Muscle layer of duodenum (tissue), 2 donors: Measurements from ENCODE around the gene TCN2.
A peak's percentile ranks its signal among the peaks of the same experiment; 100 is the strongest.

Experiments
- H3K27ac ChIP-seq: one replicate; pipeline ENCODE4 v1.7.0; 2013; ENCODE audit warnings: mild to moderate bottlenecking, low read length
- H3K27me3 ChIP-seq: one replicate; pipeline ENCODE4 v1.7.0; 2013; ENCODE audit warnings: low read depth, mild to moderate bottlenecking, control low read depth, low read length
- H3K36me3 ChIP-seq, 2 donors: one replicate each; pipeline ENCODE4 v1.7.0; 2013; ENCODE audit warnings: low read length in 2 of 2, control low read depth in 1 of 2, mild to moderate bottlenecking in 1 of 2; ENCODE audit not compliant: insufficient read depth in 2 of 2, control insufficient read depth in 1 of 2
- H3K4me1 ChIP-seq, 2 donors: one replicate each; pipeline ENCODE4 v1.7.0; 2013; ENCODE audit warnings: low read length in 2 of 2, mild to moderate bottlenecking in 2 of 2, control low read depth in 1 of 2, moderate library complexity in 1 of 2; ENCODE audit not compliant: insufficient read depth in 2 of 2, control insufficient read depth in 1 of 2
- H3K4me3 ChIP-seq, 2 donors: one replicate each; pipeline ENCODE4 v1.7.0; 2013; ENCODE audit warnings: low read length in 2 of 2, low read depth in 1 of 2, mild to moderate bottlenecking in 1 of 2
- H3K9me3 ChIP-seq, 2 donors: one replicate each; pipeline ENCODE4 v1.7.0; 2013; ENCODE audit warnings: low read length in 2 of 2, control low read depth in 1 of 2, mild to moderate bottlenecking in 1 of 2; ENCODE audit not compliant: control insufficient read depth in 1 of 2
- donor health status: healthy.

The TCN2 gene

DNA sequence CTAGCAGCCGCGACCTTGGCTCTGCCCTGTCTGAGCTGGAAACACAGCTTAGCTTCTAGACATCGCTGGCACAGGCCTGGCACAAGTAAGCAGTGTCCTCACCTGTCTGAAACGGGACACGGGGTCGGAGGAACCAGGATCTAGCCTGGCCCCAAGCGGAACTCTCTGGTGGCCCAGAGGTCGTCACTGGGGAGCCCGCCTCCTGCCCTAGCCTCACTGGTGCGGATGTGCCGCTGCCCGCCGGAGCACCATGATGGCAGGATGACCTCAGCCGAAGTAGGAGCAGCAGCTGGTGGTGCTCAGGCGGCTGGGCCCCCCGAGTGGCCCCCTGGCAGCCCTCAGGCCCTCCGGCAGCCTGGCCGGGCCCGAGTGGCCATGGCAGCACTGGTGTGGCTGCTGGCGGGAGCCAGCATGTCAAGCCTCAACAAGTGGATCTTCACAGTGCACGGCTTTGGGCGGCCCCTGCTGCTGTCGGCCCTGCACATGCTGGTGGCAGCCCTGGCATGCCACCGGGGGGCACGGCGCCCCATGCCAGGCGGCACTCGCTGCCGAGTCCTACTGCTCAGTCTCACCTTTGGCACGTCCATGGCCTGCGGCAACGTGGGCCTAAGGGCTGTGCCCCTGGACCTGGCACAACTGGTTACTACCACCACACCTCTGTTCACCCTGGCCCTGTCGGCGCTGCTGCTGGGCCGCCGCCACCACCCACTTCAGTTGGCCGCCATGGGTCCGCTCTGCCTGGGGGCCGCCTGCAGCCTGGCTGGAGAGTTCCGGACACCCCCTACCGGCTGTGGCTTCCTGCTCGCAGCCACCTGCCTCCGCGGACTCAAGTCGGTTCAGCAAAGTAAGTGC is 29.5 kb downstream of the TCN2 start:
- no peaks in the 10 kb centered on the region for H3K9me3 ChIP-seq
- no peaks in the 10 kb centered on the region for H3K27me3 ChIP-seq
- H3K4me1 ChIP-seq = peaks cover 0 to 29% of the 10 kb centered on the region in 2 donors
- no peaks in the 10 kb centered on the region for H3K36me3 ChIP-seq
- peak overlapping the region; percentile 45 for H3K27ac ChIP-seq
- H3K4me3 ChIP-seq = peak overlapping the region; percentile 74 to 79

DNA sequence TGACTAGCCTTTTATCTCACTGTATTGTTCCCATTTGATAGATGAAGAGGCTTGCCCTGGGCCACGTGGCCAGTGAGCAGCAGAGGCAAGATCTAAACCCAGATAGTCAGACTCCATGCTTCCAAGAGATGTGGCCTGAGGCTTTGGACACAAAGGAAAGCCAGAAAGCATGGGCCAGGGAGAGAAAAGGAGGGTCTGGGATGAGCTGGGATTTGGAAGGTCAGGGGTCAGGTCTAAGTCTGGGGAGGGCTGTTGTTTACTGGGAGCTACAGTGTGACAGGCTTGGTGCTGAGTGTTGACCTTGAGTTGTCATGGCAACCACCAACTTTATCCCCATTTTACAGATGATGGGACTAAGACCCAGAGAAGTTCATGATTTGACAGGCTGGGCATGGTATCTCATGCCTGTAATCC is 30.7 kb downstream of the TCN2 start:
- Histone ChIP-seq H3K27ac (no peak overlapping the region), H3K9me3 (no peaks in the 10 kb centered on the region), H3K36me3 (no peaks in the 10 kb centered on the region), H3K4me3 (peak overlapping the region; percentile 19 to 79), H3K27me3 (no peaks in the 10 kb centered on the region), H3K4me1 (peaks cover 0 to 29% of the 10 kb centered on the region in 2 donors)

DNA sequence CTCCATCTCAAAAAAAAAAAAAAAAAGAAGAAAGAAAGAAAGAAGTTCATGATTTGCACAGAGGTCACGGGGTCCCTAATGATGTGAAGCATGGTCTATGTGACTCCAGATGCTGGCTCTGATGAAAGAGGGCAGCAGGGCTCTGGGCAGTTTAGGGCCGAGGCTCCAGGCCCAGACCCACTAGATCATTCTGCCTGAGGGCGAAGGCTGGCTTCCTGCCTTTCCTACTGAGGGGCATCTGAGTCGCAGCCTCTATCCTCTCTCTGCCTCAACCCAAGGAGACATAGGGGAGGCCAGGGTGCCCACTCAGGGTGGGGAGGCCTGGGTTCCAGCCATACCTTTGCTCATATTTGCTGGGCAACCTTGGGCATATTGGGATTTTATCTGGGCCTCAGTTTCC is 33.4 kb downstream of the TCN2 start:
- H3K36me3 ChIP-seq = no peaks in the 10 kb centered on the region
- peaks cover 0 to 25% of the 10 kb centered on the region in 2 donors for H3K4me1 ChIP-seq
- no peak overlapping the region for H3K4me3 ChIP-seq
- no peaks in the 10 kb centered on the region for H3K9me3 ChIP-seq
- H3K27me3 ChIP-seq = no peaks in the 10 kb centered on the region
- H3K27ac ChIP-seq = no peak overlapping the region

DNA sequence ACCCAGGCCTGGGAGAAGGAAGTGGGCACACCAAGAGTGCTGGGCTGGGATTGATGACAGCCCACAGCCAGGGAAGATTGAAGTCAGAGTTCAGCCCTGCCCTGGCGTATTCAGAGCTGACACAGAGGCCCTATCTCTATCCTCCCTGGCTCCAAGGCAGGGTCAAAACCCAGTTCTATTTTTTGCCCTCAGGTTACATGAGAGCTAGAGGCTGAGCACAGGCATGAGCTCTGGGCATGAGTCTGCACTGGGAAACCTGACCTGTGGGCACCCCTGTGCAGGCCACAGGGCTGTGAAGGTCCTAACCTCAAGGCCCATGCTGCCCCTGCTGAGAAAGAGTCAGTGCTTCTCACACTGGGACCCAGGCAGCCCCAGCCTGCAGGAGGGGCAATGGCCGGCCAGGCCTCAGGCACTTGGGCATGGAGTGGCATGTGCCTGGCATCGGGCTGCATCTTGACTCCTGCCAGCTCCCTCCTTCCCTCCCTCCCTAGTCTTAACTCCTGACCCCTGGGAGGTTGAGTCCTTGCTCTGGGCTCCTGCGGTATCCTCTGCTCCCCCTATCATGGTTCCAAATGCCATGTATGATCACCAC is 34.0 kb downstream of the TCN2 start:
- Histone ChIP-seq H3K4me1 (peaks cover 0 to 24% of the 10 kb centered on the region in 2 donors), H3K36me3 (no peaks in the 10 kb centered on the region), H3K4me3 (no peak overlapping the region), H3K27me3 (no peaks in the 10 kb centered on the region), H3K9me3 (no peaks in the 10 kb centered on the region), H3K27ac (no peak overlapping the region)

DNA sequence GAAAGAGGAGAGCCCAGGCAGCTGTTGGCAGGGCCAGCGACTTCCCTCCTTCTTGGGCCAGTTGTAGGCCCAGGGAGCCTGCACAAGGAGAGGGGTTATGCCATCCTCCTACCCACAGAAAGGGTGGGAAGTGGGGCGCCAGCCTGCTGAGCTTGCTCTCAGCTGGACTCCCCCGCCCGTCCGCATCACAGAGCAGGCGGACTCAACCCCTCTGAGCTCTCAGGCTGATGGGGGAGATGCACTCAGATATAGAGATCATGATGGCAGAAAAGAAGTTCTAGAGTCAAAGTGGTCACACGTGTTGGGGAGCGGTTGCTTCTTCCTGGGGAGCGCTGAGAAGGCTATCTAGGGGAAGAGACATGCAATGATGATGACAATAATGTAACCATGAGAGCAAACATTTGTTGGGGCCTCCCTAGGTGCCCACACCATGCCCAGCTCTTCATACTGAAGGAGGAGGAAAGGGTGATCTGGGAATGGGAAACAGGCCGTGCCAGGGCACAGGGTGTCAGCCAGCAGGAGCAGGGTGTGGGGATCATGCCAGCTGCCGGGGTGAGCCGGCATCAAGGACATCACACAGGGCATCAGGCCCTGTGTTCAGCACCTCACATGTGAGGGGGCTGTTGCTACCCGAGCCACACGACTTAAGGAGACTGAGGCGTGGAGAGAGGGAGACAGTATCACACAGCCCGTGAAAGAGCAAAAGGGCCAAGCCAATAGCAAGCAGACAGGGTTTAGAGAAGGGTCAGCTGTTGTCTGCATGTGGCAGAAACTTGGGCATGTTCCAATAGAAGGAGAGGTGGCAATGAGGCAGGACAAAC is 36.3 kb downstream of the TCN2 start:
- Histone ChIP-seq H3K27ac (no peak overlapping the region), H3K4me1 (peaks cover 0 to 4% of the 10 kb centered on the region in 2 donors), H3K36me3 (peaks cover 0 to 6% of the 10 kb centered on the region in 2 donors), H3K27me3 (no peaks in the 10 kb centered on the region), H3K4me3 (no peak overlapping the region), H3K9me3 (no peaks in the 10 kb centered on the region)

DNA sequence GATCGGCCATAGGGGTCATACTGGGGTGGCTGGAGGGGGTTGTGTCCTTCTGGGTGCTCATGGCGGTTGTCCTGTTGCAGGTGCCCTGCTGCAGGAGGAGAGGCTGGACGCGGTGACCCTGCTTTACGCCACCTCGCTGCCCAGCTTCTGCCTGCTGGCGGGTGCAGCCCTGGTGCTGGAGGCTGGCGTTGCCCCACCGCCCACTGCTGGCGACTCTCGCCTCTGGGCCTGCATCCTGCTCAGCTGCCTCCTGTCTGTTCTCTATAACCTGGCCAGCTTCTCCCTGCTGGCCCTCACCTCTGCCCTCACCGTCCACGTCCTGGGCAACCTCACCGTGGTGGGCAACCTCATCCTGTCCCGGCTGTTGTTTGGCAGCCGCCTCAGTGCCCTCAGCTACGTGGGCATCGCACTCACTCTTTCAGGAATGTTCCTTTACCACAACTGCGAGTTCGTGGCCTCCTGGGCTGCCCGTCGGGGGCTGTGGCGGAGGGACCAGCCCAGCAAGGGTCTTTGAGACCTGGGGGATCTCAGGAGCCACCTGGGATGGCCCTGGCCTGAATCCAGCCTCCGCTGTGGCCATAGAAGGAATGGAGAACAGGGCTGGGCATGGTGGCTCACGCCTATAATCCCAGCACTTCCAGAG is 39.7 kb downstream of the TCN2 start:
- peaks cover 0 to 6% of the 10 kb centered on the region in 2 donors for H3K36me3 ChIP-seq
- H3K4me3 ChIP-seq = no peak overlapping the region
- no peak overlapping the region for H3K27ac ChIP-seq
- no peaks in the 10 kb centered on the region for H3K27me3 ChIP-seq
- peaks cover 0 to 4% of the 10 kb centered on the region in 2 donors for H3K4me1 ChIP-seq
- no peaks in the 10 kb centered on the region for H3K9me3 ChIP-seq

DNA sequence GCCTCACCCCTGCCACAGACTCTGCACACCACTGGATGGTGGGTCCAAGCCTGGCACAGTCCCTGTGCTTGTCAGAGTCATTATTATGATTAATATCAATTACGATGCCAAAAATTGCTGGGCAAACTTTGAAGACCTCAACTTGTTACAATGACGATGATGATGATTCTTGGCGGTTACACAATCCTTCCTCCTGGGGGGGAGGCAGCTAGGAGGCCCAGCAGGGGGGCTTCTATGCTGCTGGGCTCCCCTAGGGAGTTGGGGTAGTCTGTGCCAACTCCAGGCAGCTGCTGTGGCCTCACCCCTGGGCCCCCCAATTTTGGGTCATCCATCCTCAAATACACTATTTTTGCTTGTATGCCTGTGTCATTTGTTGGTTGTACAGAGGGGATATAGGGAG is 40.6 kb downstream of the TCN2 start:
- no peaks in the 10 kb centered on the region for H3K9me3 ChIP-seq
- peaks cover 0 to 6% of the 10 kb centered on the region in 2 donors for H3K36me3 ChIP-seq
- H3K27ac ChIP-seq = no peak overlapping the region
- H3K4me3 ChIP-seq = no peak overlapping the region
- H3K4me1 ChIP-seq = peaks cover 0 to 4% of the 10 kb centered on the region in 2 donors
- no peaks in the 10 kb centered on the region for H3K27me3 ChIP-seq

DNA sequence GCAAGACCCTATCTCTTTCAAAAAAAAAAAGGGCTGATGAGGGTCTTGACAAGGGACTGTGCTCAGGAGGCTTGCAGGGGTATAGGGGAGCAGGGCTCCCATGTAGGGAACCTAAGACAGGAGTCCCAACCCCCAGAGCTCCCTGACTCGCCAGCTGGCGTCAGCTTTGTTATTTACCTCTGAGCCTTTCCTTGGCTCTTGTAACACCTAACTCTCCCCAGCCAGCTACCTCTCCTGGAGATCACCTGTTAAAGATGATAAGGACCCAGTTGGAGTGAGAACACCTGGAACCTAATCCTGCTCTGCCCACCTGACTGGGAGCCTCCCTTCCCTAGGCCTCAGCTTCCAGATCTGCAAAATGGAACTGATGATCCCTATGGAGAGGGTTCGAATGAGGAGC is 41.9 kb downstream of the TCN2 start:
- no peaks in the 10 kb centered on the region for H3K9me3 ChIP-seq
- no peaks in the 10 kb centered on the region for H3K27me3 ChIP-seq
- H3K4me1 ChIP-seq = no peaks in the 10 kb centered on the region
- no peak overlapping the region for H3K27ac ChIP-seq
- no peak overlapping the region for H3K4me3 ChIP-seq
- peaks cover 0 to 6% of the 10 kb centered on the region in 2 donors for H3K36me3 ChIP-seq

DNA sequence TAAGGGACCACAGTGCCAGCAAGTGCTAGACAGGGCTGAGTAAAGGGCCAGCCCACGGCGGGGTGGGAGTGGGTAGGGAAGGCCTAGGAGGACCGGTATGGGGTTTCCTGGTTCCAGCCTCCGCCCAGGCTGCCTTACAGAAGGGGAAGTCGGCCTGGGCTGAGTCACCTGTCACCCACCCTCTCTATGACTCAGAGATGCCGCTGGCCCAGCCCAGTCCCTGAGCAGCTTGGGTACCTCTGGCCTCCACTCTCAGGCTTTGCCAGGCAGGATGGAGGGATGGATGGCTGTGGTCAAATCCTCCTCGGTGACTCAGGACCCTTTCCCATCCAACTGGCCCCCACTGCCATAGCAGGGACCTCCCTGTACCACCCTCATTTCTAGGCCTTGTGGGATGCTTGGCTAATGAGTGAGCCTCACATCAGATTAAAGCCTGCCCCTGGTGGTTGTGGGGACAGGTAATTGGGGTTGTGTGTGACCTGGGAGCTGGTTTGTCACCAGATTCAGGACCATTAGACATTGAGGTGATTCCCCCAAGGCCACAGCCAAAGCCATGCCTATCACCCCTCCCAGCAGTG is 42.5 kb downstream of the TCN2 start:
- H3K36me3 ChIP-seq = peaks cover 0 to 6% of the 10 kb centered on the region in 2 donors
- H3K4me1 ChIP-seq = no peaks in the 10 kb centered on the region
- H3K4me3 ChIP-seq = no peak overlapping the region
- H3K27ac ChIP-seq = no peak overlapping the region
- H3K9me3 ChIP-seq = no peaks in the 10 kb centered on the region
- no peaks in the 10 kb centered on the region for H3K27me3 ChIP-seq

DNA sequence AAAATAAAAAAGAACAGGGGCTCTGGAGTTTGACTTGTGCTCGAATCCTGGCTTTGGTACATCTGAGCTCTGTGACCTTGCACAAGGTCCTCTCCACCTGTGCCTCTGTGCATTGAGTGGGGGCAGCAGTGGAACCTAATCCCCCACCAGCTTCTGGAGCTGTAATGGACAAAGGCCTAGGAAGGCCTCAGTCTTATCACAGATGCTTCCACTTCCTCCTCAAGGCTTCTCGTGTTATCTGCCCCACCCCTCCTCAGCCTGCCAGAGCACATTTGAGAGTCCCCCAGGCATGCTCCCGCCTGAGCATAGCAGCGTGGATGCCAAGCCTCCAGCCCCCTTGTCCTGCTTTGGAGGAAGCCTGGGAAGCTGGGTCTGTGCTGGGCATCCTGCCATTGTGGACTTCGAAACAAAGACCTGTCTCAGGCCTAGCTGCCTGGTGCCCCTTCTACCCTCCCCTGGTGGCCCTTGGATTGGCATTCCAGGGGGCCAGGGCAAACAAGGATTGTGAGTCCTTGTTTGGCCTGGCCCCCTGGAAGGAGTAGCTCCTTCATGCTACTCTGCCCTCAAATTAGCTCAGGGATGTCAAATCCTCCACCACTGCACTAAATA is 43.6 kb downstream of the TCN2 start:
- no peaks in the 10 kb centered on the region for H3K4me1 ChIP-seq
- H3K4me3 ChIP-seq = no peak overlapping the region
- no peak overlapping the region for H3K27ac ChIP-seq
- no peaks in the 10 kb centered on the region for H3K27me3 ChIP-seq
- peaks cover 0 to 6% of the 10 kb centered on the region in 2 donors for H3K36me3 ChIP-seq
- no peaks in the 10 kb centered on the region for H3K9me3 ChIP-seq
